ENCODE measurements around the gene TWF2.

Gene TWF2

GRCh38 chr3:52259035-52259434, 20.1 kb upstream of the TWF2 start:
- no peak for DNase-seq (ENCODE audit: low read depth in 2 of 3, low spot score in 1 of 3)

- DNase-seq (ENCODE audit: low read depth in 2 of 3, low spot score in 1 of 3), result no peak
These were observed 19.0 kb upstream of the TWF2 start for GRCh38 chr3:52257911-52258310.

GRCh38 chr3:52256622-52257021, 17.7 kb upstream of the TWF2 start:
- DNase-seq (ENCODE audit: low read depth in 2 of 3, low spot score in 1 of 3), result no peak

GRCh38 chr3:52256159-52256558, 17.2 kb upstream of the TWF2 start:
- DNase-seq (ENCODE audit: low read depth in 2 of 3, low spot score in 1 of 3), result no peak

- DNase-seq (ENCODE audit: low read depth in 2 of 3, low spot score in 1 of 3), result no peak
These were observed 15.7 kb upstream of the TWF2 start for GRCh38 chr3:52254608-52255007.

GRCh38 chr3:52253314-52254304, 14.7 kb upstream of the TWF2 start:
- DNase-seq (ENCODE audit: low read depth in 2 of 3, low spot score in 1 of 3), result peak; percentile 75 to 82 (median 78)

- DNase-seq (ENCODE audit: low read depth in 2 of 3, low spot score in 1 of 3), result no peak
These were observed 11.2 kb upstream of the TWF2 start for GRCh38 chr3:52250122-52250521.

GRCh38 chr3:52249683-52250082, 10.7 kb upstream of the TWF2 start:
- DNase-seq (ENCODE audit: low read depth in 2 of 3, low spot score in 1 of 3), result no peak

GRCh38 chr3:52248816-52249547, 10.0 kb upstream of the TWF2 start:
- no peak for DNase-seq (ENCODE audit: low read depth in 2 of 3, low spot score in 1 of 3)

GRCh38 chr3:52248165-52248541, 9.2 kb upstream of the TWF2 start:
- DNase-seq (ENCODE audit: low read depth in 2 of 3, low spot score in 1 of 3), result no peak

- no peak for DNase-seq (ENCODE audit: low read depth in 2 of 3, low spot score in 1 of 3)
These were observed 8.6 kb upstream of the TWF2 start for GRCh38 chr3:52247409-52248164.

- DNase-seq (ENCODE audit: low read depth in 2 of 3, low spot score in 1 of 3), result no peak
These were observed 7.9 kb upstream of the TWF2 start for GRCh38 chr3:52246728-52247408.

GRCh38 chr3:52246264-52246620, 7.3 kb upstream of the TWF2 start:
- DNase-seq (ENCODE audit: low read depth in 2 of 3, low spot score in 1 of 3), result no peak

- no peak for DNase-seq (ENCODE audit: low read depth in 2 of 3, low spot score in 1 of 3)
These were observed 6.6 kb upstream of the TWF2 start, which contains the start of gene PPM1M for GRCh38 chr3:52245322-52246263. PPM1M (plus strand) TSS chr3:52245759; CDS start chr3:52245825, 66 bp downstream.

- no peak for DNase-seq (ENCODE audit: low read depth in 2 of 3, low spot score in 1 of 3)
These were observed 5.1 kb upstream of the TWF2 start for GRCh38 chr3:52243791-52244628.

GRCh38 chr3:52242039-52242438, 3.1 kb upstream of the TWF2 start:
- DNase-seq (ENCODE audit: low read depth in 2 of 3, low spot score in 1 of 3), result no peak

GRCh38 chr3:52240886-52241370, 2.0 kb upstream of the TWF2 start:
- no peak for DNase-seq (ENCODE audit: low read depth in 2 of 3, low spot score in 1 of 3)

GRCh38 chr3:52240059-52240885, 1.3 kb upstream of the TWF2 start:
- peak; percentile 50 to 62 (median 53) for DNase-seq (ENCODE audit: low read depth in 2 of 3, low spot score in 1 of 3)
